Measurements from ENCODE around the gene HSDL1. TPM values are rescaled to one million over a fixed set of nuclear protein-coding genes. Genes with fewer than 3 reads are reported as not detected.

HSDL1 gene
- total and polyA plus RNA-seq, 2 donors (not counting 1 experiment from before 2014, with no cell fraction given), result 23.6 to 24.8 TPM

DNA sequence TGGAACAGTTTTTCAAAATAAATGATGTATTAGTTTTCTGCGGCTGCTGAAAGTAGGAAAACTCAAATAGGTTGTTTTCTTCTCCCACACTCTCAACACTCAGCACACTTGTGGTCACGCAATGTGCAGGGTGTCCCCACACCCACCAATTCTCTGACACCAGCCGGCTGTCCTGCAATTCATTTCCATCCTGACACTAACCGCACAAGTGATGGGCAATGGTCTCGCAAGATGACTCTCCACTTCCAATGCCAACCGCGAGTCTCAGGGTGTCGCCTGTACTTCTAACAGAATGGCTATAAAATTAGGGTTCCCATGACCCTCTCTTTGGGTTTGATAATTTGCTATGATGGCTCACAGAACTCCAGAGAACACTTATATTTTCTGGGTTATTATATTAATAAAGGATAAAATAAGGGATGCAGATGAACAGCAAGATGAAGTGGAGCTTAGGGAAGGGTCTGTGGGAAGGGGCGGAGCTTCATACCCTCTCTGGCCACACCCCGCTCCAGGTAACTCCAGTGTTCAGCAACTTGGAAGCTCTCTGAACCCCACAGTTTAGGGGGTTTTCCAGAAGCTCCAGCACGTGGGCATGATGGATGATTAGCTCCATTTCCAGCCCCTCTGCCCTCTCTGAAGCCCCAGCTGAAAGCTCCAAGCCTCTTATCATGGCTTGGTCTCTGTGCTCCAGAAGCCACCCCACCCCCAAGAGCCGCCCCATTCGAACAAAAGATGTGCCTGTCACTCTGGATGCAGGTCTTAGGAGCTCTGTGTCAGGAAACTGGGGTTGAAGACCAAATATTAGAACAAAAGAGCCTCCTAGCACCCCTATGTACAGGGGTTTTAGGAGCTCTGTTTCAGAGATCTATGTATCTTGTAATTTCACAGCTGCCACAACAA lies 22.1 kb upstream of the HSDL1 start:
- Histone ChIP-seq H3K4me2 (ENCODE audit: extremely low read depth, insufficient read depth, low read length) (no peak overlapping the region), H3K36me3 (ENCODE audit: control insufficient read depth, insufficient read depth, low read length) (no peaks in the 10 kb centered on the region), H3K4me1 (ENCODE audit: control insufficient read depth, extremely low read depth, insufficient read depth, low read length) (no peaks in the 10 kb centered on the region), H3K79me2 (ENCODE audit: control insufficient read depth, insufficient read depth, low read length) (no peaks in the 10 kb centered on the region), H3K9me3 (ENCODE audit: control insufficient read depth, insufficient read depth, low read depth, low read length) (no peaks in the 10 kb centered on the region), H3K9ac (ENCODE audit: insufficient read depth, low read length) (no peak overlapping the region), H2AFZ (ENCODE audit: low read length) (no peak overlapping the region), H4K20me1 (ENCODE audit: control insufficient read depth, extremely low read depth, insufficient read depth, low read length) (no peaks in the 10 kb centered on the region), H3K27me3 (ENCODE audit: control insufficient read depth, insufficient read depth, low read length) (no peaks in the 10 kb centered on the region), H3K27ac (ENCODE audit: insufficient read depth, low read length) (no peak overlapping the region), H3K4me3 (replicated peaks in 1 of 4; ENCODE audit: control extremely low read depth in 1 of 4, insufficient read depth in 1 of 4, low read depth in 3 of 4, low read length in 4 of 4) (no peak overlapping the region)
- no peak for DNase-seq (ENCODE audit: low read depth in 2 of 2)
- TF ChIP-seq, protein P1, sequence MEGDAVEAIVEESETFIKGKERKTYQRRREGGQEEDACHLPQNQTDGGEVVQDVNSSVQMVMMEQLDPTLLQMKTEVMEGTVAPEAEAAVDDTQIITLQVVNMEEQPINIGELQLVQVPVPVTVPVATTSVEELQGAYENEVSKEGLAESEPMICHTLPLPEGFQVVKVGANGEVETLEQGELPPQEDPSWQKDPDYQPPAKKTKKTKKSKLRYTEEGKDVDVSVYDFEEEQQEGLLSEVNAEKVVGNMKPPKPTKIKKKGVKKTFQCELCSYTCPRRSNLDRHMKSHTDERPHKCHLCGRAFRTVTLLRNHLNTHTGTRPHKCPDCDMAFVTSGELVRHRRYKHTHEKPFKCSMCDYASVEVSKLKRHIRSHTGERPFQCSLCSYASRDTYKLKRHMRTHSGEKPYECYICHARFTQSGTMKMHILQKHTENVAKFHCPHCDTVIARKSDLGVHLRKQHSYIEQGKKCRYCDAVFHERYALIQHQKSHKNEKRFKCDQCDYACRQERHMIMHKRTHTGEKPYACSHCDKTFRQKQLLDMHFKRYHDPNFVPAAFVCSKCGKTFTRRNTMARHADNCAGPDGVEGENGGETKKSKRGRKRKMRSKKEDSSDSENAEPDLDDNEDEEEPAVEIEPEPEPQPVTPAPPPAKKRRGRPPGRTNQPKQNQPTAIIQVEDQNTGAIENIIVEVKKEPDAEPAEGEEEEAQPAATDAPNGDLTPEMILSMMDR (conservative IDR thresholded peaks at IDR 0.05 in 1 of 2, IDR thresholded peaks at IDR 0.05 in 1 of 2; ENCODE audit: low read depth in 1 of 2, low read length in 2 of 2), result no peak
- TF ChIP-seq EZH2 (IDR thresholded peaks at IDR 0.05; ENCODE audit: low read length, missing control alignments), result no peak

DNA sequence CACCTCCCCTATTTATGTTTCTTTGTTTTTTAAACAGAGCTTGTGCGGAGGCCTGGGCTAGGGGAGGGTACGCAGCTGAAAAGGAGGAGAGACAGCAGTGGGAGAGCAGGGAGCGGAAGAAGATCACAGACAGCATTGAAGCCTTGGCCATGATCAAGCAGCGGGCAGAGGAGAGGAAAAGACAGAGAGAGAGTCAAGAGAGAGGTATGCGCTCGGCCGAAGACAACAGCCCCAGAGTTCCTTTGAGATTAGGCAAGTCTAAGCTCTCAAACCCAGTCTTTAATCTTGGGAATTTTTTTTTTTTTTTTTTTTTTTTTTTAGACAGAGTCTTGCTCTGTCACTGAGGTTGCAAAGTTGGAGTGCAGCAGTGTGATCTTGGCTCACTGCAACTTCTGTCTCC lies 20.8 kb upstream of the HSDL1 start:
- Histone ChIP-seq H3K27ac (ENCODE audit: insufficient read depth, low read length) (no peak overlapping the region), H3K36me3 (ENCODE audit: control insufficient read depth, insufficient read depth, low read length) (no peaks in the 10 kb centered on the region), H2AFZ (ENCODE audit: low read length) (no peak overlapping the region), H3K9ac (ENCODE audit: insufficient read depth, low read length) (no peak overlapping the region), H3K79me2 (ENCODE audit: control insufficient read depth, insufficient read depth, low read length) (no peaks in the 10 kb centered on the region), H3K4me2 (ENCODE audit: extremely low read depth, insufficient read depth, low read length) (no peak overlapping the region), H3K4me3 (replicated peaks in 1 of 4; ENCODE audit: control extremely low read depth in 1 of 4, insufficient read depth in 1 of 4, low read depth in 3 of 4, low read length in 4 of 4) (no peak overlapping the region), H3K4me1 (ENCODE audit: control insufficient read depth, extremely low read depth, insufficient read depth, low read length) (no peaks in the 10 kb centered on the region), H3K27me3 (ENCODE audit: control insufficient read depth, insufficient read depth, low read length) (peaks cover 5% of the 10 kb centered on the region), H4K20me1 (ENCODE audit: control insufficient read depth, extremely low read depth, insufficient read depth, low read length) (no peaks in the 10 kb centered on the region), H3K9me3 (ENCODE audit: control insufficient read depth, insufficient read depth, low read depth, low read length) (no peaks in the 10 kb centered on the region)
- DNase-seq (ENCODE audit: low read depth in 2 of 2), result no peak
- TF ChIP-seq, protein P1 (conservative IDR thresholded peaks at IDR 0.05 in 1 of 2, IDR thresholded peaks at IDR 0.05 in 1 of 2; ENCODE audit: low read depth in 1 of 2, low read length in 2 of 2), result no peak
- no peak for TF ChIP-seq EZH2 (IDR thresholded peaks at IDR 0.05; ENCODE audit: low read length, missing control alignments)

DNA sequence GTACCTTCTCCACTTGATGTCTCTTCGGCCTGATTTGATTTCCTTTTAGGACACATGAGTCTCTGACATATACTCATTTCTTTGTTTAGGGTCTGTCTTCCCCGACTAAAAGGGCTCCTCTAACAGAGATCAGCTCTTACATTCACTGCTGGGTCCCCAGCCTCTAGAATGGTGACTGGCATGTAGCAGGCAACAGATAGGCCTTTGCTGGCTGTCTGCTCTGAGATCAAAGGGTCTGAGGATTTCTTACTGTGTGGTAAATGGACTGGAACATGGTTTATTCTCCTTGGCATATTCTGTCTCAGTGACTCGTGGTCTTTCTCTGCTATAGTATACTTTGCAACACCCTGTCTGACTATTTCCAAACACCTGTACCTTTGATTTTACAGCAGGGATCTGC lies 16.8 kb upstream of the HSDL1 start:
- Histone ChIP-seq H3K27me3 (ENCODE audit: control insufficient read depth, insufficient read depth, low read length) (peaks cover 23% of the 10 kb centered on the region), H3K9ac (ENCODE audit: insufficient read depth, low read length) (no peak overlapping the region), H3K4me2 (ENCODE audit: extremely low read depth, insufficient read depth, low read length) (no peak overlapping the region), H3K4me1 (ENCODE audit: control insufficient read depth, extremely low read depth, insufficient read depth, low read length) (no peaks in the 10 kb centered on the region), H3K36me3 (ENCODE audit: control insufficient read depth, insufficient read depth, low read length) (no peaks in the 10 kb centered on the region), H3K27ac (ENCODE audit: insufficient read depth, low read length) (no peak overlapping the region), H2AFZ (ENCODE audit: low read length) (no peak overlapping the region), H3K9me3 (ENCODE audit: control insufficient read depth, insufficient read depth, low read depth, low read length) (no peaks in the 10 kb centered on the region), H3K79me2 (ENCODE audit: control insufficient read depth, insufficient read depth, low read length) (no peaks in the 10 kb centered on the region), H4K20me1 (ENCODE audit: control insufficient read depth, extremely low read depth, insufficient read depth, low read length) (no peaks in the 10 kb centered on the region), H3K4me3 (replicated peaks in 1 of 4; ENCODE audit: control extremely low read depth in 1 of 4, insufficient read depth in 1 of 4, low read depth in 3 of 4, low read length in 4 of 4) (no peak overlapping the region)
- TF ChIP-seq, protein P1 (conservative IDR thresholded peaks at IDR 0.05 in 1 of 2, IDR thresholded peaks at IDR 0.05 in 1 of 2; ENCODE audit: low read depth in 1 of 2, low read length in 2 of 2), result no peak
- TF ChIP-seq EZH2 (IDR thresholded peaks at IDR 0.05; ENCODE audit: low read length, missing control alignments), result no peak
- no peak for DNase-seq (ENCODE audit: low read depth in 2 of 2)

Data from fibroblast of lung (primary cell).